GM12891 (cell line): ENCODE measurements around the gene MMP11.

Experiments used
- POLR2A ChIP-seq: IDR thresholded peaks from 2 replicates; pipeline ENCODE4 v1.6.1; 2011; ENCODE audit warnings: low read depth, low read length, control low read depth
- POLR2AphosphoS5 ChIP-seq: IDR thresholded peaks from 2 replicates; pipeline ENCODE4 v1.6.1; 2011; ENCODE audit warnings: low read depth, low read length, control low read depth
- SPI1 ChIP-seq: IDR thresholded peaks from 2 replicates; pipeline ENCODE4 v1.6.1; 2011; ENCODE audit warnings: low read depth, low read length, control low read depth

- TF ChIP-seq POLR2A = no peak
- no peak for TF ChIP-seq SPI1
- TF ChIP-seq POLR2AphosphoS5 = no peak
Measured at GRCh38 chr22:23779731-23780130, 7.1 kb downstream of the MMP11 start.
